Mesendoderm (in vitro differentiated cells): ENCODE data around the gene HAP1.
A peak's percentile ranks its signal among the peaks of the same experiment; 100 is the strongest.

Source experiments
- DNase-seq: peaks from one replicate; pipeline ENCODE4 v3.0.0; 2013
- H2AK5ac ChIP-seq: 2 replicates; pipeline ENCODE4 v1.6.1; 2013; ENCODE audit warnings: low read length, inconsistent platforms
- H2BK120ac ChIP-seq: 2 replicates; pipeline ENCODE4 v1.6.1; 2013; ENCODE audit warnings: low read depth, mild to moderate bottlenecking, low read length, moderate library complexity, mixed read lengths
- H2BK15ac ChIP-seq: replicated peaks from 2 replicates; pipeline ENCODE4 v1.6.1; 2013; ENCODE audit warnings: low read depth, mild to moderate bottlenecking, moderate library complexity
- H2BK5ac ChIP-seq: 2 replicates; pipeline ENCODE4 v1.6.1; 2013; ENCODE audit warnings: low read length, inconsistent platforms
- H3K18ac ChIP-seq: 2 replicates; pipeline ENCODE4 v1.6.1; 2013; ENCODE audit warnings: mild to moderate bottlenecking, low read length, mixed read lengths
- H3K23ac ChIP-seq: one replicate; pipeline ENCODE4 v1.6.1; 2013; ENCODE audit warnings: low read length
- H3K27ac ChIP-seq: 2 replicates; pipeline ENCODE4 v1.5.1; 2013; ENCODE audit warnings: low read depth, mild to moderate bottlenecking, inconsistent platforms, low read length, moderate library complexity
- H3K27me3 ChIP-seq: 2 replicates; pipeline ENCODE4 v1.6.1; 2013; ENCODE audit warnings: low read length, control low read depth, mild to moderate bottlenecking, inconsistent platforms; ENCODE audit not compliant: insufficient read depth, poor library complexity
- H3K36me3 ChIP-seq: 2 replicates; pipeline ENCODE4 v1.6.1; 2013; ENCODE audit warnings: low read length, inconsistent platforms; ENCODE audit not compliant: control insufficient read depth, insufficient read depth
- H3K4ac ChIP-seq: one replicate; pipeline ENCODE4 v1.6.1; 2013; ENCODE audit warnings: low read depth, mild to moderate bottlenecking, low read length, moderate library complexity
- H3K4me1 ChIP-seq: 2 replicates; pipeline ENCODE4 v1.6.1; 2013; ENCODE audit warnings: low read depth, low read length, inconsistent platforms; ENCODE audit not compliant: control insufficient read depth
- H3K4me2 ChIP-seq: 2 replicates; pipeline ENCODE4 v1.6.1; 2013; ENCODE audit warnings: low read length
- H3K4me3 ChIP-seq: 2 replicates; pipeline ENCODE4 v1.5.1; 2013; ENCODE audit warnings: mild to moderate bottlenecking, low read length
- H3K56ac ChIP-seq: one replicate; pipeline ENCODE4 v1.6.1; 2013; ENCODE audit warnings: low read length
- H3K79me1 ChIP-seq: 2 replicates; pipeline ENCODE4 v1.6.1; 2013; ENCODE audit warnings: low read length, inconsistent platforms
- H3K79me2 ChIP-seq: 2 replicates; pipeline ENCODE4 v1.6.1; 2013; ENCODE audit warnings: mild to moderate bottlenecking, low read length; ENCODE audit not compliant: control insufficient read depth, insufficient read depth
- H3K9ac ChIP-seq: 2 replicates; pipeline ENCODE4 v1.6.1; 2013; ENCODE audit warnings: low read length, inconsistent platforms
- H4K5ac ChIP-seq: one replicate; pipeline ENCODE4 v1.6.1; 2013; ENCODE audit warnings: low read length
- H4K8ac ChIP-seq: one replicate; pipeline ENCODE4 v1.6.1; 2013; ENCODE audit warnings: low read depth, mild to moderate bottlenecking, control low read depth, low read length, moderate library complexity
- WGBS: extraction: QIAGEN DNeasy Blood & Tissue Kit; methylation state at CpG from one replicate; pipeline ENCODE4 v1.1.7; 2013; ENCODE audit warnings: low lambda C conversion rate, missing lambda C conversion rate; ENCODE audit not compliant: insufficient coverage; ENCODE audit errors: extremely low coverage; 5-methylcytosine and 5-hydroxymethylcytosine counted together

The HAP1 gene

GRCh38 chr17:41695134-41695661, 39.2 kb downstream of the HAP1 start:
- no peak overlapping the region for H2AK5ac ChIP-seq
- H3K4me1 ChIP-seq: no peaks in the 10 kb centered on the region
- H3K56ac ChIP-seq: no peak overlapping the region
- no peak overlapping the region for H3K23ac ChIP-seq
- H2BK5ac ChIP-seq: no peak overlapping the region
- peaks cover 5% of the 10 kb centered on the region for H3K79me2 ChIP-seq
- peaks cover 6% of the 10 kb centered on the region for H3K79me1 ChIP-seq
- no peak for DNase-seq
- peaks cover 22% of the 10 kb centered on the region for H3K36me3 ChIP-seq
- no peak overlapping the region for H4K8ac ChIP-seq
- no peak overlapping the region for H3K9ac ChIP-seq
- no peak overlapping the region for H3K4me2 ChIP-seq
- no peak overlapping the region for H2BK120ac ChIP-seq
- WGBS: no CpG with 5 or more reads among the region's 7 CpGs
- H3K27me3 ChIP-seq: no peaks in the 10 kb centered on the region
- no peak overlapping the region for H3K4ac ChIP-seq
- no peak overlapping the region for H2BK15ac ChIP-seq
- H3K4me3 ChIP-seq: no peak overlapping the region
- H4K5ac ChIP-seq: no peak overlapping the region
- H3K27ac ChIP-seq: no peak overlapping the region
- H3K18ac ChIP-seq: no peak overlapping the region

- Histone ChIP-seq H3K36me3 (peaks cover 25% of the 10 kb centered on the region), H2BK5ac (no peak overlapping the region), H3K23ac (no peak overlapping the region), H3K79me2 (peaks cover 13% of the 10 kb centered on the region), H3K4ac (no peak overlapping the region), H2AK5ac (no peak overlapping the region), H3K27ac (no peak overlapping the region), H4K5ac (no peak overlapping the region), H3K9ac (no peak overlapping the region), H3K18ac (no peak overlapping the region), H3K4me2 (no peak overlapping the region), H3K27me3 (no peaks in the 10 kb centered on the region), H3K4me3 (no peak overlapping the region), H2BK15ac (no peak overlapping the region), H4K8ac (no peak overlapping the region), H2BK120ac (no peak overlapping the region), H3K79me1 (peaks cover 6% of the 10 kb centered on the region), H3K56ac (no peak overlapping the region), H3K4me1 (no peaks in the 10 kb centered on the region)
- no peak for DNase-seq
- WGBS: no CpG with 5 or more reads among the region's 11 CpGs
Observed at GRCh38 chr17:41692722-41693521, 41.5 kb downstream of the HAP1 start.

DNA sequence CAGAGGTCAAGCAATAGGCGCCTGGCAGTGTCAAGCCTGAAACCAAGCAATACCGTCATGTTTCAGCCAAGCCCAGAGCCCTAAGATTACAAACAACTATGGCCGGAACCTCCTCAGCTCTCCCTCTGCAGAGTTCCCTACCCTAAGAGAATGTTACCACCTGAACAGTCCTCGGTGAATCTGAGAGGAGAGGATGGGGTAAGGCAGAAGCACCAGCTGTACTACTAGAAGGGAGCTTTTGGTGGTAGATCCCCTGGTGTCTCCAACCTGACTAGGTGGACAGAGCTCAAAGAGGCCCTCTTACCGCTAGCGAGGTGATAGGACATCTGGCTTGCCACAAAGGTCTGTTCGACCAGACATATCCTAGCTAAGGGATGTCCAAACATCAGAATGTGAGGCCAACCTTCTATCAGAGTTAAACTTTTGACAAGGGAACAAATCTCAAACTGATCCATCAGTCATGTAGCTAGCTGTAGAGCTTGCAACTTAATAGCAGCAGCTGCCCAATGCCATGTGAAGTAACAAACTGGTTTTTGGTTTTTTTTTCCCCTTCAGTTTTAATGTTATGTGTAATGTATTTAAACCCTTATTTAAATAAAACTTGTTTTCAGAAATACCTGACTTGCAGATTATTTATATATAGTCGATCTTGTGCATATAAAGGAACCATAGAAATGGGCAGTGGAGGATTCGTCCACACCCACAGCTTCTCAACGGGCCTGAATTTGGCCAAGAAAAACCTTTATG, 43.2 kb downstream of the HAP1 start:
- H3K9ac ChIP-seq: peak overlapping the region; percentile 25
- peaks cover 13% of the 10 kb centered on the region for H3K79me2 ChIP-seq
- H3K27me3 ChIP-seq: no peaks in the 10 kb centered on the region
- no peak overlapping the region for H3K27ac ChIP-seq
- no peak for DNase-seq
- H3K56ac ChIP-seq: peak overlapping the region; percentile 25
- no peak overlapping the region for H3K4me3 ChIP-seq
- H3K18ac ChIP-seq: no peak overlapping the region
- no peak overlapping the region for H2BK5ac ChIP-seq
- H3K4ac ChIP-seq: no peak overlapping the region
- no peaks in the 10 kb centered on the region for H3K4me1 ChIP-seq
- H2AK5ac ChIP-seq: no peak overlapping the region
- H4K8ac ChIP-seq: no peak overlapping the region
- no peak overlapping the region for H4K5ac ChIP-seq
- H3K79me1 ChIP-seq: peaks cover 6% of the 10 kb centered on the region
- H3K4me2 ChIP-seq: no peak overlapping the region
- no peak overlapping the region for H3K23ac ChIP-seq
- no CpG with 5 or more reads among the region's 10 CpGs for WGBS
- no peak overlapping the region for H2BK120ac ChIP-seq
- no peak overlapping the region for H2BK15ac ChIP-seq
- H3K36me3 ChIP-seq: peaks cover 25% of the 10 kb centered on the region

- no CpG with 5 or more reads among the region's 2 CpGs for WGBS
- H2AK5ac ChIP-seq: no peak overlapping the region
- H3K79me1 ChIP-seq: peaks cover 6% of the 10 kb centered on the region
- H3K9ac ChIP-seq: peak overlapping the region; percentile 74
- no peak overlapping the region for H3K23ac ChIP-seq
- no peak overlapping the region for H3K4ac ChIP-seq
- H3K56ac ChIP-seq: peak overlapping the region; percentile 25
- peaks cover 13% of the 10 kb centered on the region for H3K79me2 ChIP-seq
- H3K27ac ChIP-seq: no peak overlapping the region
- DNase-seq: no peak
- no peak overlapping the region for H2BK120ac ChIP-seq
- no peak overlapping the region for H4K8ac ChIP-seq
- H3K36me3 ChIP-seq: peaks cover 25% of the 10 kb centered on the region
- no peak overlapping the region for H3K4me3 ChIP-seq
- H3K18ac ChIP-seq: no peak overlapping the region
- no peak overlapping the region for H2BK5ac ChIP-seq
- H4K5ac ChIP-seq: no peak overlapping the region
- H3K4me1 ChIP-seq: no peaks in the 10 kb centered on the region
- H2BK15ac ChIP-seq: no peak overlapping the region
- no peaks in the 10 kb centered on the region for H3K27me3 ChIP-seq
- H3K4me2 ChIP-seq: peak overlapping the region; percentile 19
Observed at GRCh38 chr17:41690497-41690896, 43.9 kb downstream of the HAP1 start.

- WGBS: no CpG with 5 or more reads among the region's 27 CpGs
- H2BK120ac ChIP-seq: no peak overlapping the region
- peak overlapping the region; percentile 74 for H3K9ac ChIP-seq
- H3K27ac ChIP-seq: peak overlapping the region; percentile 70
- peak; percentile 82 for DNase-seq
- no peak overlapping the region for H3K23ac ChIP-seq
- peaks cover 6% of the 10 kb centered on the region for H3K79me1 ChIP-seq
- no peaks in the 10 kb centered on the region for H3K27me3 ChIP-seq
- peaks cover 13% of the 10 kb centered on the region for H3K79me2 ChIP-seq
- H3K56ac ChIP-seq: peak overlapping the region; percentile 96
- peak overlapping the region; percentile 66 for H2BK5ac ChIP-seq
- H2BK15ac ChIP-seq: no peak overlapping the region
- H4K8ac ChIP-seq: no peak overlapping the region
- no peaks in the 10 kb centered on the region for H3K4me1 ChIP-seq
- H4K5ac ChIP-seq: no peak overlapping the region
- peaks cover 24% of the 10 kb centered on the region for H3K36me3 ChIP-seq
- peak overlapping the region; percentile 92 for H3K4me3 ChIP-seq
- H3K4ac ChIP-seq: peak overlapping the region; percentile 86
- H3K4me2 ChIP-seq: peak overlapping the region; percentile 23
- no peak overlapping the region for H3K18ac ChIP-seq
- H2AK5ac ChIP-seq: no peak overlapping the region
Observed at GRCh38 chr17:41689497-41690299, 44.7 kb downstream of the HAP1 start.
